ENCODE measurements around the gene SURF1. TPM values are rescaled to one million over a fixed set of nuclear protein-coding genes. Genes with fewer than 3 reads are reported as not detected.
A peak's percentile ranks its signal among the peaks of the same experiment; 100 is the strongest.

The SURF1 gene
- polyA plus RNA-seq, 3 donors, result 60.5 to 140 (median 98.4) TPM

- peak overlapping the region in 1 of 7 donors; percentile 21 for H3K27ac Mint-ChIP-seq
- Histone ChIP-seq H3K27me3 (ENCODE audit: control insufficient read depth in 2 of 2, insufficient read depth in 2 of 2, low read length in 2 of 2) (no peaks in the 10 kb centered on the region), H3K4me1 (ENCODE audit: control insufficient read depth in 1 of 2, insufficient read depth in 2 of 2, low read length in 2 of 2) (no peaks in the 10 kb centered on the region), H3K9me3 (replicated peaks in 1 of 2; ENCODE audit: control insufficient read depth in 1 of 2, insufficient read depth in 1 of 2, low read length in 2 of 2) (no peaks in the 10 kb centered on the region), H2AFZ (ENCODE audit: insufficient read depth, low read depth, low read length, poor library complexity, severe bottlenecking) (no peak overlapping the region), H3K4me2 (replicated peaks; ENCODE audit: extremely low read depth, low read length, poor library complexity, severe bottlenecking) (no peak overlapping the region), H3K9ac (ENCODE audit: insufficient read depth, low read length, poor library complexity, severe bottlenecking) (no peak overlapping the region), H4K20me1 (ENCODE audit: insufficient read depth, low read length) (peaks cover 9% of the 10 kb centered on the region), H3K4me3 (replicated peaks in 1 of 3; ENCODE audit: low read depth in 2 of 3, low read length in 3 of 3) (no peak overlapping the region), H3K79me2 (ENCODE audit: insufficient read depth, low read length) (no peaks in the 10 kb centered on the region), H3K36me3 (replicated peaks in 1 of 2; ENCODE audit: control insufficient read depth in 1 of 2, insufficient read depth in 2 of 2, low read length in 2 of 2) (no peaks in the 10 kb centered on the region), H3K27ac (ENCODE audit: low read depth in 1 of 2, low read length in 2 of 2) (no peak overlapping the region)
- H3K9me3 Mint-ChIP-seq, result peaks cover 0 to 4% (median 0%) of the 10 kb centered on the region in 7 donors
- H3K4me3 Mint-ChIP-seq, result no peak overlapping the region
- TF ChIP-seq CTCF (IDR thresholded peaks at IDR 0.05), result no peak
- intact Hi-C loops (cut with micrococcal nuclease), result no loop called here
- peaks cover 5 to 15% (median 5%) of the 10 kb centered on the region in 3 donors for H3K27me3 Mint-ChIP-seq (ENCODE audit: low read depth in 3 of 3)
- peaks cover 5% of the 10 kb centered on the region for H3K4me1 Mint-ChIP-seq
- no peak for DNase-seq
- WGBS (ENCODE audit: insufficient coverage), result 85% methylated on average over 11 of the region's 13 CpGs
- H3K36me3 Mint-ChIP-seq, result peaks cover 0 to 4% of the 10 kb centered on the region in 2 donors
Measured at GRCh38 chr9:133323991-133324703, 32.1 kb downstream of the SURF1 start.

DNA sequence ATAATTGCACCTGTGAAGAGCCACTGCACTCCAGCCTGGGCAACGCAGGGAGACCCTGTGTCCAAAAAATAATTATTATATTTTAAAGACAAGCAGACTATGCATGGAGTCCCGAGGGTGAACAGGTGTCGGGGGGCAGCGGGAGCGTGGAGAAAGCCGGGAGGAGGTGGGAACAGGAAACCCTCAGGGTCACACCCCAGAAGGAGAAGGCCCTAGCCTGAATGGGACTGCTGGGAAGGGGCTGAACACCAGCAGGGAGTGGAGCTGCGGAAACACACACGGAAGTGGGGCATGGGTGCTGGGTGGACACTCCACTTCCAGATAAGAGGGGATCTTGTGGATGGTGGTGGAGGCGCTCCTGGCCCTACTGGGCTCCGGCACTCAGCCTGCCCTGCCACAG, 33.1 kb downstream of the SURF1 start:
- Histone ChIP-seq H3K4me2 (replicated peaks; ENCODE audit: extremely low read depth, low read length, poor library complexity, severe bottlenecking) (no peak overlapping the region), H3K9ac (ENCODE audit: insufficient read depth, low read length, poor library complexity, severe bottlenecking) (no peak overlapping the region), H3K4me3 (replicated peaks in 1 of 3; ENCODE audit: low read depth in 2 of 3, low read length in 3 of 3) (no peak overlapping the region), H2AFZ (ENCODE audit: insufficient read depth, low read depth, low read length, poor library complexity, severe bottlenecking) (no peak overlapping the region), H3K79me2 (ENCODE audit: insufficient read depth, low read length) (no peaks in the 10 kb centered on the region), H3K27ac (ENCODE audit: low read depth in 1 of 2, low read length in 2 of 2) (no peak overlapping the region), H4K20me1 (ENCODE audit: insufficient read depth, low read length) (peaks cover 3% of the 10 kb centered on the region), H3K9me3 (replicated peaks in 1 of 2; ENCODE audit: control insufficient read depth in 1 of 2, insufficient read depth in 1 of 2, low read length in 2 of 2) (no peaks in the 10 kb centered on the region), H3K4me1 (ENCODE audit: control insufficient read depth in 1 of 2, insufficient read depth in 2 of 2, low read length in 2 of 2) (no peaks in the 10 kb centered on the region), H3K27me3 (ENCODE audit: control insufficient read depth in 2 of 2, insufficient read depth in 2 of 2, low read length in 2 of 2) (no peaks in the 10 kb centered on the region), H3K36me3 (replicated peaks in 1 of 2; ENCODE audit: control insufficient read depth in 1 of 2, insufficient read depth in 2 of 2, low read length in 2 of 2) (no peaks in the 10 kb centered on the region)
- DNase-seq, result no peak
- Mint-ChIP-seq H3K27ac (no peak overlapping the region), H3K4me1 (peaks cover 5% of the 10 kb centered on the region), H3K4me3 (no peak overlapping the region), H3K9me3 (peaks cover 0 to 4% (median 0%) of the 10 kb centered on the region in 7 donors), H3K27me3 (ENCODE audit: low read depth in 3 of 3) (peaks cover 5 to 15% (median 5%) of the 10 kb centered on the region in 3 donors), H3K36me3 (no peaks in the 10 kb centered on the region)
- TF ChIP-seq CTCF (IDR thresholded peaks at IDR 0.05), result no peak
- WGBS (ENCODE audit: insufficient coverage), result 93% methylated on average over 7 of the region's 10 CpGs
- intact Hi-C loops (cut with micrococcal nuclease), result no loop called here

Data from CD14-positive monocyte (primary cell).